K562 (cell line): ENCODE data around the gene CSNK1G2. TPM values are rescaled to one million over a fixed set of nuclear protein-coding genes. Genes with fewer than 3 reads are reported as not detected.

Source experiments
- ATAC-seq: fragments of 200-7000 bp; cut with Tn5 transposase; 3 replicates; pipeline ENCODE4 v1.9.1; 2020; ENCODE audit warnings: moderate library complexity
- BruUV-seq: library from RNA; stranded (reverse); fragments of 400-500 nt; replicated peaks from 2 replicates; lab custom pipeline; 2021; lab: Mats Ljungman, UMichigan
- CTCF ChIA-PET: fragments of 300-600 bp; formaldehyde crosslinking; extraction: SDS; loops from one replicate; lab custom pipeline; 2021; ENCODE audit warnings: low intra/inter-chr PET ratio; lab: Yijun Ruan, JAX
- POLR2A ChIA-PET: fragments of 300-600, 350-650 bp; sonication (Branson Sonifier 250); formaldehyde crosslinking; extraction: SDS; loops from one replicate; lab custom pipeline; 2021; ENCODE audit warnings: antibody characterized with exemption, inconsistent platforms; lab: Yijun Ruan, JAX
- DNase-seq, 4 experiments: peaks; one replicate each; pipeline versions ENCODE4 v3.0.0 to v3.0.0-alpha.2; 2011 to 2018; ENCODE audit warnings: low spot score in 3 of 4, mixed read lengths in 3 of 4; ENCODE audit errors: extremely low read depth in 1 of 4
- FAIRE-seq: peaks from 2 replicates; lab custom pipeline; 2011; peaks lifted over from hg19 to GRCh38; lab: Jason Lieb, UNC
- H2AFZ ChIP-seq: 2 replicates; pipeline ENCODE4 v1.6.0; 2011; ENCODE audit warnings: low read depth, low read length, control low read depth, inconsistent platforms
- H3K27ac ChIP-seq: fragments of 200-600 bp; 3 replicates; pipeline ENCODE4 v1.8.0; 2011; ENCODE audit warnings: low read depth, mild to moderate bottlenecking, control low read depth, inconsistent platforms, low read length, moderate library complexity, mixed read lengths; ENCODE audit errors: extremely low read depth
- H3K27me3 ChIP-seq, 2 experiments: fragments of 300-600 bp in 1 of 2; 2 replicates in 1 of 2; 3 replicates in 1 of 2; pipeline versions ENCODE4 v1.6.0 to v1.8.0; 2011; ENCODE audit warnings: inconsistent platforms in 2 of 2, low read length in 2 of 2, mild to moderate bottlenecking in 1 of 2, mixed read lengths in 1 of 2, moderate library complexity in 1 of 2; ENCODE audit not compliant: control insufficient read depth in 2 of 2, insufficient read depth in 2 of 2
- H3K36me3 ChIP-seq: fragments of 300-600 bp; 3 replicates; pipeline ENCODE4 v1.8.0; 2011; ENCODE audit warnings: mild to moderate bottlenecking, low read length, inconsistent platforms; ENCODE audit not compliant: control insufficient read depth, insufficient read depth
- H3K4me1 ChIP-seq, 2 experiments: fragments of 200-600 bp in 1 of 2; replicated peaks in 1 of 2; 2 replicates in 1 of 2; 3 replicates in 1 of 2; pipeline versions ENCODE4 v1.5.1 to v1.8.0; 2011; ENCODE audit warnings: inconsistent platforms in 2 of 2, low read length in 2 of 2, mild to moderate bottlenecking in 1 of 2, mixed read lengths in 1 of 2, moderate library complexity in 1 of 2; ENCODE audit not compliant: control insufficient read depth in 2 of 2, insufficient read depth in 2 of 2
- H3K4me2 ChIP-seq: 2 replicates; pipeline ENCODE4 v1.6.1; 2011; ENCODE audit warnings: low read length, control low read depth, inconsistent platforms, mixed read lengths; ENCODE audit not compliant: insufficient read depth
- H3K4me3 ChIP-seq: fragments of 200-600 bp; sonication (generic), shearing (Covaris generic); 2 replicates; pipeline ENCODE4 v1.5.1; 2016; ENCODE audit warnings: control low read depth, inconsistent platforms
- H3K79me2 ChIP-seq: fragments of 200-600 bp; 3 replicates; pipeline ENCODE4 v1.8.0; 2011; ENCODE audit warnings: low read length, inconsistent platforms; ENCODE audit not compliant: control insufficient read depth, insufficient read depth
- H3K9ac ChIP-seq, 2 experiments: 2 replicates each; pipeline versions ENCODE4 v1.6.0 to v1.6.1; 2011; ENCODE audit warnings: low read depth in 2 of 2, low read length in 2 of 2, control low read depth in 1 of 2, inconsistent platforms in 1 of 2, mild to moderate bottlenecking in 1 of 2, mixed read lengths in 1 of 2; ENCODE audit not compliant: insufficient read depth in 1 of 2
- H3K9me1 ChIP-seq: one replicate; pipeline ENCODE4 v1.6.0; 2011; ENCODE audit warnings: inconsistent platforms, mild to moderate bottlenecking, low read length, moderate library complexity; ENCODE audit not compliant: control insufficient read depth, insufficient read depth
- H3K9me3 ChIP-seq: replicated peaks from 2 replicates; pipeline ENCODE4 v1.5.1; 2011; ENCODE audit warnings: low read depth, low read length, inconsistent platforms; ENCODE audit not compliant: control insufficient read depth, insufficient read depth
- H4K20me1 ChIP-seq: replicated peaks from 2 replicates; pipeline ENCODE4 v1.6.1; 2011; ENCODE audit warnings: low read length, inconsistent platforms, mixed read lengths; ENCODE audit not compliant: control insufficient read depth, insufficient read depth
- MLLT1 ChIP-seq, 2 experiments: fragments of 450-650 bp; IDR thresholded peaks; 2 replicates each; pipeline ENCODE4 v1.6.1; 2016
- PREB ChIP-seq: sonication (generic); formaldehyde crosslinking; IDR thresholded peaks from 2 replicates; pipeline ENCODE4 v1.8.1; 2023; ENCODE audit warnings: mild to moderate bottlenecking, missing genetic modification reagents
- PTRF ChIP-seq: fragments of 450-650 bp; IDR thresholded peaks from 2 replicates; pipeline ENCODE4 v1.6.1; 2016; ENCODE audit warnings: mild to moderate bottlenecking, missing genetic modification characterization, missing compliant biosample characterization
- ZBTB2 ChIP-seq: fragments of 450-650 bp; IDR thresholded peaks from 2 replicates; pipeline ENCODE4 v1.6.1; 2016; ENCODE audit warnings: antibody characterized with exemption
- ZNF79 ChIP-seq: fragments of 250-450 bp; sonication (Bioruptor Pico); IDR thresholded peaks from 2 replicates; pipeline ENCODE4 v1.4.0; 2020; ENCODE audit warnings: low read depth, mild to moderate bottlenecking, moderate library complexity
- WGBS: fragments of 100-300 bp; shearing (Covaris generic); methylation state at CpG from one replicate; pipeline ENCODE4 v1.1.6; 2016; ENCODE audit warnings: low coverage, mixed read lengths; ENCODE audit not compliant: insufficient coverage; ENCODE audit errors: missing lambda C conversion rate; 5-methylcytosine and 5-hydroxymethylcytosine counted together
- in situ Hi-C: fragments of 300-500 bp; cut with MboI; formaldehyde crosslinking; loops from 4 replicates; pipeline ENCODE4 v1.15.0; 2018; ENCODE audit warnings: inconsistent platforms, mixed read lengths
- intact Hi-C: fragments of 100-400 bp; cut with micrococcal nuclease; formaldehyde crosslinking; loops from 2 replicates; pipeline ENCODE4 v1.14.2; 2022
- polyA plus RNA-seq, 8 experiments: library from polyadenylated mRNA; depleted of rRNA in 4 of 8; stranded (reverse) in 5 of 8; unstranded in 3 of 8; fragments of >200 nt; fragmentation: Nextera tagmentation in 2 of 8; fragmentation: Illumina TruSeq in 1 of 8; extraction: Ambion mirVana in 2 of 8; extraction: Trizol in 1 of 8; gene quantifications; 2 replicates each; pipeline versions ENCODE4 v1.2.1 to v1.2.3, GENCODE V29; 2011 to 2014; ENCODE audit warnings: inconsistent platforms in 1 of 8, missing spikeins in 1 of 8
- total RNA-seq, 7 experiments: library from RNA; depleted of rRNA in 6 of 7; stranded (reverse); fragments of >200 nt in 6 of 7; fragmentation: Illumina TruSeq in 2 of 7; extraction: Trizol in 2 of 7; gene quantifications; 2 replicates each; pipeline versions ENCODE4 v1.2.1 to v1.2.3, GENCODE V29; 2011 to 2021; ENCODE audit warnings: low replicate concordance in 1 of 7
- TF ChIP-seq, protein P1 (sequence below): sonication (generic); formaldehyde crosslinking; IDR thresholded peaks from 2 replicates; pipeline ENCODE4 v1.8.0; 2022; ENCODE audit warnings: mild to moderate bottlenecking, missing genetic modification reagents

CSNK1G2 gene
- total and polyA plus RNA-seq, 9 of the 15 experiments (the other 6 are each of a cell fraction or from before 2014, with no cell fraction given): 0.48 to 119 (median 49.5) TPM

DNA sequence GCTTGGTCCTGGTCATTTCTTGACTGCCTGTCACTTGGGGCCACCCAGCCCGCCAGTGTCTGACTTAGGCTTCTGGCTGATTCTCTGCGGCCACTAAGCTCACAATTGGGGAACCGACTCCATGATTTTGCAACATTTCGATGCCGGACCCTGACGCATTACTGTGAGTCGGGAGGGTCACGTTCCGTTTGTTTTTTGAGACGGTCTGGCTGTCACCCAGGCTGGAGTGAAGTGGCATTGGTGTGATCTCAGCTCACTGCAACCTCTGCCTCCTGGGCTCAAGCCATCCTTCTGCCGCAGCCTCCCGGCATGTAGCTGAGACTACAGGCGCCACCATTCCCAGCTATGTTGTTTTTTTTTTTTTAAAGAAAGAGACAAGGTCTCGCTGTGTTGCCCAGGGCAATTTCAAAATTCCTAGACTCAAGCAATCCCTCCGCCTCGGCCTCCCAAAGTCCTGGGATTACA lies 39.0 kb upstream of the CSNK1G2 start:
- no peak for ATAC-seq
- ChIA-PET POLR2A (interaction anchor here (0.7 kb wide), 1 partner anchor 616 kb away, joined by 3 read pairs; no protein-coding TSS in a partner anchor), CTCF (no interaction called here)

More for the DNA sequence above, 39.0 kb upstream of the CSNK1G2 start:
- Histone ChIP-seq H3K27ac (no peak overlapping the region), H3K4me2 (no peak overlapping the region), H3K4me1 (peaks cover 16 to 38% of the 10 kb centered on the region in 2 experiments; a peak in 4 of 5 replicates), H4K20me1 (no peaks in the 10 kb centered on the region), H3K9me1 (no peaks in the 10 kb centered on the region), H3K27me3 (no peaks in the 10 kb centered on the region), H3K36me3 (peaks cover 9% of the 10 kb centered on the region; the same call in 1 of the 3 replicates), H3K4me3 (no peak overlapping the region), H3K79me2 (peaks cover 16% of the 10 kb centered on the region), H3K9me3 (no peaks in the 10 kb centered on the region), H2AFZ (no peak overlapping the region), H3K9ac (peak overlapping the region in 1 of 2 experiments; percentile 65; a peak in 1 of 4 replicates)
- in situ Hi-C loops: no loop called here
- DNase-seq (no peak), FAIRE-seq (no peak)
- no TSS peak for BruUV-seq
- intact Hi-C loops: no loop called here
- WGBS: 93% methylated on average over 16 of the region's 16 CpGs
- TF ChIP-seq PREB (CRISPR knock-in tag) (no peak), PTRF (tag) (no peak), MLLT1 (IDR thresholded peaks at IDR 0.05) (no peak), ZNF79 (no peak), ZBTB2 (no peak)
- TF ChIP-seq, protein P1, sequence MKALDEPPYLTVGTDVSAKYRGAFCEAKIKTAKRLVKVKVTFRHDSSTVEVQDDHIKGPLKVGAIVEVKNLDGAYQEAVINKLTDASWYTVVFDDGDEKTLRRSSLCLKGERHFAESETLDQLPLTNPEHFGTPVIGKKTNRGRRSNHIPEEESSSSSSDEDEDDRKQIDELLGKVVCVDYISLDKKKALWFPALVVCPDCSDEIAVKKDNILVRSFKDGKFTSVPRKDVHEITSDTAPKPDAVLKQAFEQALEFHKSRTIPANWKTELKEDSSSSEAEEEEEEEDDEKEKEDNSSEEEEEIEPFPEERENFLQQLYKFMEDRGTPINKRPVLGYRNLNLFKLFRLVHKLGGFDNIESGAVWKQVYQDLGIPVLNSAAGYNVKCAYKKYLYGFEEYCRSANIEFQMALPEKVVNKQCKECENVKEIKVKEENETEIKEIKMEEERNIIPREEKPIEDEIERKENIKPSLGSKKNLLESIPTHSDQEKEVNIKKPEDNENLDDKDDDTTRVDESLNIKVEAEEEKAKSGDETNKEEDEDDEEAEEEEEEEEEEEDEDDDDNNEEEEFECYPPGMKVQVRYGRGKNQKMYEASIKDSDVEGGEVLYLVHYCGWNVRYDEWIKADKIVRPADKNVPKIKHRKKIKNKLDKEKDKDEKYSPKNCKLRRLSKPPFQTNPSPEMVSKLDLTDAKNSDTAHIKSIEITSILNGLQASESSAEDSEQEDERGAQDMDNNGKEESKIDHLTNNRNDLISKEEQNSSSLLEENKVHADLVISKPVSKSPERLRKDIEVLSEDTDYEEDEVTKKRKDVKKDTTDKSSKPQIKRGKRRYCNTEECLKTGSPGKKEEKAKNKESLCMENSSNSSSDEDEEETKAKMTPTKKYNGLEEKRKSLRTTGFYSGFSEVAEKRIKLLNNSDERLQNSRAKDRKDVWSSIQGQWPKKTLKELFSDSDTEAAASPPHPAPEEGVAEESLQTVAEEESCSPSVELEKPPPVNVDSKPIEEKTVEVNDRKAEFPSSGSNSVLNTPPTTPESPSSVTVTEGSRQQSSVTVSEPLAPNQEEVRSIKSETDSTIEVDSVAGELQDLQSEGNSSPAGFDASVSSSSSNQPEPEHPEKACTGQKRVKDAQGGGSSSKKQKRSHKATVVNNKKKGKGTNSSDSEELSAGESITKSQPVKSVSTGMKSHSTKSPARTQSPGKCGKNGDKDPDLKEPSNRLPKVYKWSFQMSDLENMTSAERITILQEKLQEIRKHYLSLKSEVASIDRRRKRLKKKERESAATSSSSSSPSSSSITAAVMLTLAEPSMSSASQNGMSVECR: no peak
